HG03469 (cell line): Measurements from ENCODE around the gene TSC22D4.
"Not testable (repeated sequence)": the region's sequence is repeated elsewhere in the genome, so short reads cannot be mapped to it uniquely, and the experiment has no call there.

Source experiments
- ATAC-seq: cut with Tn5 transposase; IDR thresholded peaks from one replicate; pipeline ENCODE4 v1.9.1; 2021; ENCODE audit warnings: mild to moderate bottlenecking, moderate library complexity, moderate number of reproducible peaks; ENCODE audit not compliant: unreplicated experiment

Gene TSC22D4

GRCh38 chr7:100478958-100479660 is at the start of gene TSC22D4:
Gene TSC22D4 (minus strand): TSS chr7:100479214. CDS start chr7:100478038, 1,176 bp downstream.
- ATAC-seq, result peak; percentile 33

DNA sequence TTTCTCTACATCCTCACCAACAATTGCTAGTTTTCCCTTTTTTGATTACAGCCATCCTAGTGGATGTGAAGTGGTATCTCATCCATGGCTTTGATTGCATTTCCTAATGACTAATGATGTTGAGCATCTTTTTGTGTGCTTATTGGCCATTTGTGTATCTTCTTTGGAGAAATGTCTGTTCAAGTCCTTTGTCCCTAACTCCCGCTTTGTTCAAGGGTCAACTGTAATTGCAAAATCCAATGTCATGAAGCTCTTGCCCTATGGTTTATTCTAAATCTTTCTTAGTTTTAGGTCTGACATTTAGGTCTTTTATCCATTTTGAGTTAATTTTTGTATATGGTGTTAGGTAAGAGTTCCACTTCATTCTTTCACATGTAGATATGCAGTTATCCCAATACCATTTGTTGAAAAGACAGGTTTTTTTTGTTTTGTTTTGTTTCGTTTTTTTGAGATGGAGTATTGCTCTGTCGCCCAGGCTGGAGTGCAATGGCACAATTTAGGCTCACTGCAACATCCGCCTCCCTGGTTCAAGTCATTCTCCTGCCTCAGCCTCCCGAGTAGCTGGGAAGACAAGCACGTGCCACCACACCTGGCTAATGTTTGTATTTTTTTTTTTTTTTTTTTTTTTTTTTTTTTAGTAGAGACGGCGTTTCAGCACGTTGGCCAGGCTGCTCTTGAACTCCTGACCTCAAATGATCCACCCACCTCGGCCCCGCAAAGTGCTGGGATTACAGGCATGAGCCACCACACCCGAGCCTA is 49.3 kb upstream of the TSC22D4 start:
- not testable (repeated sequence) for ATAC-seq

GRCh38 chr7:100523192-100523591 is 44.2 kb upstream of the TSC22D4 start:
- not testable (repeated sequence) for ATAC-seq

GRCh38 chr7:100521909-100522593 is 43.0 kb upstream of the TSC22D4 start:
- ATAC-seq, result not testable (repeated sequence)

GRCh38 chr7:100521076-100521475 is 42.1 kb upstream of the TSC22D4 start:
- ATAC-seq, result no peak

- ATAC-seq, result no peak
These were observed 41.1 kb upstream of the TSC22D4 start for GRCh38 chr7:100520138-100520537.

GRCh38 chr7:100519580-100519979 is 40.6 kb upstream of the TSC22D4 start:
- ATAC-seq, result no peak

GRCh38 chr7:100517305-100517704 is 38.3 kb upstream of the TSC22D4 start:
- ATAC-seq, result no peak

DNA sequence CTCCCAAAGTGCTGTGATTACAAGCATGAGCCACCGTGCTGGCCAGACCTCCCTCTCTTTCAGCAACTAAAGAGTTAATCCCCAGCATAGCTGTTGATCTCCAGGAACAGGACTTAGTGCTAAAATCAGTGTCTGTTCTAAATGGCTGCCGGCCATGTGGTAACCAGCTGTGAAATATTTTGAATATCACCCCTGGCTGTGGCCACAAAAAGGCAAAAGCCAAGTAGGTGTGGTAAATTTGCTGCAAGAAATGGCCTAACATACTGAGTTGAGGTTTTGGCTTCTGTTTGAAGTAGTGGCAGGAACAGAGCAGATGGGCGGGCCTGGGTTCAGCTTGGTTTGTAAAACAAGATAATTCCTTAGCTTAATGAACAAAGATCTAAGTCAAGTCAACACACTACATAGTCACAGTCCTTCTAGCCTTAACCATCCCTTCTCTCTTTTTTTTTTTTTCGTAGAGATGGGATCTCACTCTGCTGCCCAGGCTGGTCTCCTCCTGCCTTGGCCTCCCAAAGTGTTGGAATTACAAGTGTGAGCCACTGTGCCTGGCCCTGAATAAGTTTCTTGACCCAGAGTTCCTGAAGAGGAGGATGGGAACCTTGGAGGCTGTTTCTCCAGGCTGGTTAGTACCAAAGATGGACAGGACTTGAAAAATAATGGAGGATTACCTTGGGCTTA is 37.3 kb upstream of the TSC22D4 start:
- no peak for ATAC-seq

DNA sequence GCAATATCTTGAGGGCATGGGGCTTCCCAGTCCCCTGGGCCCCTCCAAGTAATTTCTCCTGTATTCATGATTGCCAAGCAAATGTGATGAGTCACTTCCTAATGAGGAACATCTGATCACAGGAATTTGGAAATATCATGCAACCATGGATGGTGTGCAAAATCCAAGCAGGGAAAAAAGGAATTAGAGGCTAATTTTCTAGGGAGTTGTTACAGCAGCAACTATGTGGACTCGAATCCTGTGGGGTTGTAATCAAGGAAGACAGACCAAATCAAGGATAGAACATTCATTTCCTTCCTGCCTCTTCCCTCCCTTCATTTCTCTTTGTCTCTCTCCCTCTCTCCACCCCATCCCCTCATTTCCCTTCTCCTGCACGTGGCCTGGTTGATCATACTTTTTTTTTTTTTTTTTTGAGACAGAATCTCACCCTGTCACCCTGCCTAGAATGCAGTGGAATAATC is 36.1 kb upstream of the TSC22D4 start:
- no peak for ATAC-seq

DNA sequence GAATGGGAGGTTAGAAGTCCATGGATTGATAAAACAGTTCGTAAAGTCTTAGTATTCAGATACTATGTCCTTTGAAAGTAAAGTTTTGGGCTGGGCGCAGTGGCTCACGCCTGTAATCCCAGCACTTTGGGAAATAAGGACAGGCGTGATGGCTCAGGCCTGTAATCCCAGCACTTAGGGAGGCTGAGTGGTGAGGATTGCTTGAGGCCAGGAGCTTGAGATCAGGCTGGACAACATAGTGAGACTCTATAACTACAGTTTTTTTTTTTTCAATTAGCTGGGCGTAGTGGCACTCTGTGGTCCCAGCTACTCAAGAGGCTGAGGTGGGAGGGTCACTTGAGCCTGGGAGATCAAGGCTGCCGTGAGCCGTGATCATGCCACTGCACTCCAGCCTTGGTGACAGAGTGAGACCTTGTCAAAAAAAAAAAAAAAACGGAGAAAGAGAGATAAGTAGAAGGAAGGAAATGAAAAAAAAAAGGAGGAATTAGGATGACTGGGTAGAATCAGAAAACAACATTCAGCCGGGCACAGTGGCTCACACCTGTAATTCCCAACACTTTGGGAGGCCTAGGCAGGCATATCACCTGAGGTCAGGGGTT is 34.3 kb upstream of the TSC22D4 start:
- no peak for ATAC-seq

GRCh38 chr7:100510437-100511239 is 31.6 kb upstream of the TSC22D4 start:
- no peak for ATAC-seq

- no peak for ATAC-seq
These were observed 30.2 kb upstream of the TSC22D4 start for GRCh38 chr7:100509231-100509630.

DNA sequence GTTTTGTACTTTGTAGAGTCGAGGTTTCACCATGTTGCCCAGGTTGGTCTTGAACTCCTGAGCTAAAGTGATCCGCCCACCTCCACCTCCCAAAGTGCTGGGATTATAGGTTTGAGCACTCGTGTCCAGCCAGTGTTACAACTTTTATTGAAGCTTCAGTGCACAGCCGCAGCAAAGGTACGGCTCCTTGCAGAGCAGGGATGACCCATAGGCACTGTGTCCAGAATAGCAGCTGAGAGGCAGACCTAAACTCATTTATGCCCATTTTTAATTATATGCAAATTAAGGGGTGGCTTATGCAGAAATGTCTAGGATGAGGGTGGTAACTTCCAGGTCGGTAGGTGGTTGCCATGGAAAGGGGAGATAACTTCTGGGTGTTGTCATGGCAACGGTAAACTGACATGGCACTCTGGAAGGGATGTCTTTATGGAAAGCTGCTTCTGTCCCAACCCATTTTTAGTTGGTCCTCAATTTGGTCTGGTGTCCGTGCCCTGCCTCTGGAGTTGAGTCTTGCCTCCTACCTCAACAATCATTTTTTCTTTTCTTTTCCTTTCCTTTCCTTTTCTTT is 27.4 kb upstream of the TSC22D4 start:
- no peak for ATAC-seq

DNA sequence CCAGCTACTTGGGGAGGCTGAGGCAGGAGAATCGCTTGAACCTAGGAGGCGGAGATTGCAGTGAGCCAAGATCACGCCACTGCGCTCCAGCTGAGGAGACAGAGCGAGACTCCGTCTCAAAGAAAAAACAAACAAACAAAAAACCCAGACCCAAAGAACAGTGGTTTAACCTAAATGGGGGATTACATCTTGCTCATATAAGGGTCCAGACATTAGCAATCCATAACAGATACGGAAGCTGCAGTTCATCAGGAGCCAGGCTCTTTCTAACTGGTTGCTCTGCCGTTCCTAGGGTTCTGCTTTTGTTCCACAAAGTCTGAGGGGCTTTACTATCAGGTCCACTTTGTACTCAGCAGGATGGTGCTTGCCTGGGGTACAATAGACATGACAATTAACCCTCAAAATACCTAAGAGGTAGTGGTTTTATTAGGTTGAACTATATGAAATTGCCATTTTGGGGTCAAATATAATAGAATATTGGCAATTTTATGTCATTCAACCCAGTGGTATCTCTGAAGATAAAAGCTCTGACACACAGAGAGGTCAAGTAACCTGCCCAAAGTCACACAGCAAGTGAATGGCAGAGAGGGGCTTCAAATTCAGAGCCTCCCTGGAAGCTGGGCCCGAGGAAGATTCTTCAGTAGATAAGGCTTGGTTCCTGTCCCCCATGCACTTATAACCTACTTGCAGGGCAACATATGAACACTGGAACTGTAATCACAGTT is 26.0 kb upstream of the TSC22D4 start:
- ATAC-seq, result no peak

DNA sequence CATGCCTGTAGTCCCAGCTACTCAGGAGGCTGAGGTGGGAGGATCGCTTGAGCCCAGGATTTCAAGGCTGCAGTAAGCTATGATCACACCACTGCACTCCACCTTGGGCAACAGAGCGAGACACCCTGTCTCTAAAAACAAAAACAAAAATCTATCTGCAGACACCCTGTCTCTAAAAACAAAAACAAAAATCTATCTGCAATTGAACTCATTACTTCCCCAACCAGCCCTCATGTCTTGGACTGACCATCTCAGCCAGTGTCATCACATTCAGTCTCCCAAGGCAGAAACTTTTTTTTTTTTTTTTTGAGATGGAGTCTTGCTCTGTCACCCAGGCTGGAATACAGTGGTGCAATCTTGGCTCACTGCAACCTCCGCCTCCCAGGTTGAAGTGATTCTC is 25.0 kb upstream of the TSC22D4 start:
- ATAC-seq, result not testable (repeated sequence)

DNA sequence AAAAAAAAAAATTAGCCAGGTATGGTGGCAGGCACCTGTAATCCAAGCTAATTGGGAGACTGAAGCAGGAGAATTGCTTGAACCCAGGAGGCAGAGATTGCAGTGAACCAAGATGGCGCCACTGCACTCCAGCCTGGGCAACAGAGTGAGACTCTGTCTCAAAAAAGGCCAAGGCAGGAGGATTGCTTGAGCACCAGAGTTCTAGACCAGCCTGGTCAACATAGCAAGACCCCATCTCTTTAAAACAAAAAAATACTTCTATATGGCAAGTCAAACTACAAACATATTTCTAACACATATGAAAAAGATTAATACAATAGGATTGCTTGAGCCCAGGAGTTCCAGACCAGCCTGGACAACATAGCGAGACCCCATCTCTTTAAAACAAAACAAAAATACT is 21.7 kb upstream of the TSC22D4 start:
- not testable (repeated sequence) for ATAC-seq

GRCh38 chr7:100496509-100496908 is 17.5 kb upstream of the TSC22D4 start:
- no peak for ATAC-seq
